B cell (primary cell): ENCODE measurements around the gene APRT. TPM values are rescaled to one million over a fixed set of nuclear protein-coding genes. Genes with fewer than 3 reads are reported as not detected.

ENCODE experiments used
- ATAC-seq: fragments of 200-7000 bp; cut with Tn5 transposase; one replicate; pipeline ENCODE4 v1.10.0; 2021; ENCODE audit warnings: low read depth, mild to moderate bottlenecking, moderate number of reproducible peaks, moderate library complexity
- CTCF ChIA-PET: fragments of 350-600 bp; sonication (Branson Sonifier 250); formaldehyde crosslinking; loops from one replicate; lab custom pipeline; 2021; ENCODE audit warnings: antibody characterized with exemption, inconsistent platforms; lab: Charles Lee
- POLR2A ChIA-PET: fragments of 350-600 bp; sonication (Branson Sonifier 250); formaldehyde crosslinking; loops from one replicate; lab custom pipeline; 2021; ENCODE audit warnings: antibody characterized with exemption; lab: Charles Lee
- DNase-seq: peaks from one replicate; pipeline ENCODE4 v3.0.0; 2013
- H2AFZ ChIP-seq: 2 replicates; pipeline ENCODE4 v1.6.1; 2012; ENCODE audit warnings: mild to moderate bottlenecking, low read depth, low read length; ENCODE audit not compliant: insufficient read depth, poor library complexity, severe bottlenecking
- H3K27ac ChIP-seq, 2 donors: 1 replicate in 1 of 2; 2 replicates in 1 of 2; pipeline ENCODE4 v1.5.1; 2012 to 2013; ENCODE audit warnings: low read length in 2 of 2, mild to moderate bottlenecking in 2 of 2, moderate library complexity in 1 of 2
- H3K27me3 ChIP-seq, 4 experiments: fragments of 200-600 bp in 1 of 4; sonication (generic) in 1 of 4; replicated peaks in 1 of 4; 1 replicate in 2 of 4; 2 replicates in 2 of 4; pipeline versions ENCODE4 v1.6.1 to v1.7.0; 2013 to 2016; ENCODE audit warnings: low read length in 3 of 4, mild to moderate bottlenecking in 2 of 4, mixed read lengths in 1 of 4, moderate library complexity in 1 of 4; ENCODE audit not compliant: insufficient read depth in 4 of 4, control insufficient read depth in 3 of 4; ENCODE audit errors: control extremely low read depth in 1 of 4
- H3K36me3 ChIP-seq, 2 experiments: replicated peaks in 1 of 2; 1 replicate in 1 of 2; 2 replicates in 1 of 2; pipeline versions ENCODE4 v1.6.1 to v1.7.1; 2013; ENCODE audit warnings: low read length in 1 of 2; ENCODE audit not compliant: insufficient read depth in 2 of 2, control insufficient read depth in 1 of 2; ENCODE audit errors: control extremely low read depth in 1 of 2, extremely low read depth in 1 of 2
- H3K4me1 ChIP-seq, 2 donors: fragments of 200-600 bp in 1 of 2; sonication (generic) in 1 of 2; 1 replicate in 1 of 2; 2 replicates in 1 of 2; pipeline versions ENCODE4 v1.5.1 to v1.6.1; 2013 to 2017; ENCODE audit warnings: low read length in 2 of 2; ENCODE audit not compliant: control insufficient read depth in 2 of 2, insufficient read depth in 2 of 2
- H3K4me2 ChIP-seq: replicated peaks from 2 replicates; pipeline ENCODE3; 2012; ENCODE audit warnings: mild to moderate bottlenecking, low read depth, low read length; ENCODE audit not compliant: poor library complexity, severe bottlenecking
- H3K4me3 ChIP-seq, 5 experiments: fragments of 200-600 bp in 1 of 5; sonication (generic) in 1 of 5; 1 replicate in 3 of 5; 2 replicates in 2 of 5; pipeline versions ENCODE4 v1.5.1 to v1.7.0; 2011 to 2016; ENCODE audit warnings: low read length in 4 of 5, mild to moderate bottlenecking in 4 of 5, low read depth in 2 of 5, control low read depth in 1 of 5, moderate library complexity in 1 of 5; ENCODE audit not compliant: insufficient read depth in 1 of 5; ENCODE audit errors: control extremely low read depth in 1 of 5, extremely low read depth in 1 of 5
- H3K79me2 ChIP-seq: fragments of 200-600 bp; sonication (generic); one replicate; pipeline ENCODE4 v1.6.0; 2016; ENCODE audit warnings: low read length; ENCODE audit not compliant: control insufficient read depth, insufficient read depth
- H3K9ac ChIP-seq: fragments of 200-600 bp; sonication (generic); 2 replicates; pipeline ENCODE4 v1.6.1; 2017; ENCODE audit warnings: mild to moderate bottlenecking, low read length, moderate library complexity
- H3K9me3 ChIP-seq, 3 donors: one replicate each; pipeline versions ENCODE4 v1.6.1 to v1.7.1; 2013; ENCODE audit warnings: low read length in 2 of 3; ENCODE audit not compliant: control insufficient read depth in 2 of 3, insufficient read depth in 1 of 3; ENCODE audit errors: control extremely low read depth in 1 of 3
- H4K20me1 ChIP-seq: 2 replicates; pipeline ENCODE4 v1.6.0; 2012; ENCODE audit warnings: mild to moderate bottlenecking, low read length; ENCODE audit not compliant: insufficient read depth, control insufficient read depth, poor library complexity, severe bottlenecking
- H3K27ac Mint-ChIP-seq: one replicate; pipeline ENCODE4 v1.8.0; 2021; ENCODE audit warnings: mixed read lengths
- H3K27me3 Mint-ChIP-seq: one replicate; pipeline ENCODE4 v1.8.0; 2021; ENCODE audit warnings: mixed read lengths
- H3K4me1 Mint-ChIP-seq: one replicate; pipeline ENCODE4 v1.8.0; 2021; ENCODE audit warnings: mixed read lengths
- H3K4me3 Mint-ChIP-seq: one replicate; pipeline ENCODE4 v1.8.0; 2021; ENCODE audit warnings: mixed read lengths
- H3K9me3 Mint-ChIP-seq: one replicate; pipeline ENCODE4 v1.8.0; 2022; ENCODE audit warnings: mixed read lengths; ENCODE audit not compliant: insufficient read depth
- CTCF ChIP-seq: fragments of 200-600 bp; IDR thresholded peaks from one replicate; pipeline ENCODE4 v1.8.0; 2022; ENCODE audit warnings: antibody characterized with exemption, mild to moderate bottlenecking
- EZH2 ChIP-seq: IDR thresholded peaks from 2 replicates; pipeline ENCODE4 v1.6.1; 2012; ENCODE audit warnings: borderline replicate concordance, low read depth, mild to moderate bottlenecking, moderate library complexity, low read length; ENCODE audit not compliant: insufficient read depth, poor library complexity, severe bottlenecking
- WGBS: methylation state at CpG from one replicate; pipeline ENCODE4 v1.1.5; 2013; ENCODE audit warnings: missing lambda C conversion rate; ENCODE audit not compliant: insufficient coverage; 5-methylcytosine and 5-hydroxymethylcytosine counted together
- intact Hi-C: fragments of 100-400 bp; cut with micrococcal nuclease; formaldehyde crosslinking; loops from one replicate; pipeline ENCODE4 v1.10.0; 2022
- polyA plus RNA-seq: library from polyadenylated mRNA; depleted of rRNA; stranded (reverse); fragments of >200 nt; gene quantifications from 2 replicates; pipeline ENCODE4 v1.2.3, GENCODE V29; 2012
- total RNA-seq, 2 donors: library from RNA; stranded (reverse); fragments of 120-200 nt in 1 of 2; gene quantifications; 1 replicate in 1 of 2; 2 replicates in 1 of 2; pipeline versions ENCODE4 v1.2.3 to v1.2.4, GENCODE V29; 2013 to 2022

APRT gene
- total and polyA plus RNA-seq, 2 donors (not counting 1 experiment from before 2014, with no cell fraction given), result 124 to 161 TPM

- Histone ChIP-seq H4K20me1 (no peaks in the 10 kb centered on the region), H3K4me2 (no peak overlapping the region), H3K79me2 (no peaks in the 10 kb centered on the region), H3K36me3 (peaks cover 0 to 7% of the 10 kb centered on the region in 2 experiments), H3K4me1 (no peaks in the 10 kb centered on the region), H3K4me3 (no peak overlapping the region), H3K27ac (no peak overlapping the region), H3K9me3 (no peaks in the 10 kb centered on the region), H3K9ac (no peak overlapping the region), H2AFZ (no peak overlapping the region), H3K27me3 (no peaks in the 10 kb centered on the region)
- DNase-seq (no peak), ATAC-seq (no peak)
- no peaks in the 10 kb centered on the region for H3K9me3 Mint-ChIP-seq
- H3K27ac Mint-ChIP-seq, result no peak overlapping the region
- POLR2A ChIA-PET, result interaction anchor here (0.7 kb wide), 1 partner anchor 115 kb away, joined by 3 read pairs; no protein-coding TSS in a partner anchor
- H3K4me3 Mint-ChIP-seq, result no peak overlapping the region
- CTCF ChIA-PET, result interaction anchor here (1.8 kb wide), 1 partner anchor 11 kb away, joined by 6 read pairs; no protein-coding TSS in a partner anchor
- 92% methylated on average over 23 of the region's 24 CpGs for WGBS
- intact Hi-C loops, result no loop called here
- TF ChIP-seq CTCF (no peak), EZH2 (no peak)
- H3K27me3 Mint-ChIP-seq, result no peaks in the 10 kb centered on the region
- H3K4me1 Mint-ChIP-seq, result peaks cover 2% of the 10 kb centered on the region
Observed at GRCh38 chr16:88828711-88829110, 17.0 kb upstream of the APRT start.

- H4K20me1 ChIP-seq, result no peaks in the 10 kb centered on the region
- intact Hi-C loops, result no loop called here
- no peaks in the 10 kb centered on the region for H3K4me1 Mint-ChIP-seq
- POLR2A ChIA-PET, result no interaction called here
- no peaks in the 10 kb centered on the region for H3K27me3 ChIP-seq
- no peak overlapping the region for H3K27ac ChIP-seq
- no peak overlapping the region for H3K4me3 ChIP-seq
- H3K9me3 ChIP-seq, result no peaks in the 10 kb centered on the region
- H3K27me3 Mint-ChIP-seq, result no peaks in the 10 kb centered on the region
- no peak overlapping the region for H3K4me3 Mint-ChIP-seq
- no peak overlapping the region for H3K27ac Mint-ChIP-seq
- TF ChIP-seq EZH2, result no peak
- TF ChIP-seq CTCF, result no peak
- H3K9me3 Mint-ChIP-seq, result no peaks in the 10 kb centered on the region
- H3K9ac ChIP-seq, result no peak overlapping the region
- ATAC-seq (no peak), DNase-seq (no peak)
- peaks cover 0 to 12% of the 10 kb centered on the region in 2 experiments for H3K36me3 ChIP-seq
- WGBS, result 98% methylated on average over 21 of the region's 21 CpGs
- H3K4me1 ChIP-seq, result no peaks in the 10 kb centered on the region
- no peak overlapping the region for H2AFZ ChIP-seq
- no peak overlapping the region for H3K4me2 ChIP-seq
- CTCF ChIA-PET, result interaction anchor here (1.8 kb wide), 1 partner anchor 10 kb away, joined by 6 read pairs; no protein-coding TSS in a partner anchor
- no peaks in the 10 kb centered on the region for H3K79me2 ChIP-seq
Observed at GRCh38 chr16:88827727-88828126, 16.0 kb upstream of the APRT start.
